ENCODE data around the gene HS6ST3.

DNA sequence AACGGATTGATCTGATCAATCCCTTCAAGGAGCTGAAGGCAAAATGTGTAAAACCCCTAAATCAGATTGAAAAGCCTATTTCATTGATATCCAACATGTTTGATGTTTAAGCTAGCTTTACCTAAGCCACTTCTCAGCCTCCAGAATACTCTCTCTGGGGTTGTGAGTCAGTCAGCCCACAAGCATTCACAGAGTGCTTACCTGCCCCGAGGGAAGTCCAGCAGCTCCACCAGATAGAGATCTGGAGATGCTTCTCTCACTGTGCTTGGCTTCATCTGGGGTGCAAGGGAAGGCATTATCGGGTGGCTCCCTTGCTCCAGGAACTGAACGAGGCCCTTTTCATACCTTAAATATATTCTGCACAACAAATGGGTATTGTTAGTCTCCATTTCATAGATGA is 744.7 kb downstream of the HS6ST3 start:
- no peak for TF ChIP-seq TAF1 (IDR thresholded peaks at IDR 0.05; ENCODE audit: borderline replicate concordance, low read depth, low read length)
- no peak for TF ChIP-seq POLR2A (IDR thresholded peaks at IDR 0.05; ENCODE audit: low read depth, low read length)
- TF ChIP-seq POLR2AphosphoS5 (IDR thresholded peaks at IDR 0.05; ENCODE audit: low read depth, low read length) = no peak

Data from GM12892 (cell line).